BLaER1 (cell line): ENCODE measurements around the gene RANBP10.

Experiments
- H3K27ac ChIP-seq: shearing (Covaris generic); formaldehyde crosslinking; 2 replicates; pipeline ENCODE4 v1.8.1; 2022
- H3K27me3 ChIP-seq: shearing (Covaris generic); formaldehyde crosslinking; 2 replicates; pipeline ENCODE4 v1.8.1; 2022
- H3K36me3 ChIP-seq: shearing (Covaris generic); formaldehyde crosslinking; 2 replicates; pipeline ENCODE4 v1.8.1; 2022
- H3K4me1 ChIP-seq: shearing (Covaris generic); formaldehyde crosslinking; 2 replicates; pipeline ENCODE4 v1.8.1; 2022
- H3K4me2 ChIP-seq: shearing (Covaris generic); formaldehyde crosslinking; 2 replicates; pipeline ENCODE4 v1.8.1; 2022
- H3K4me3 ChIP-seq: shearing (Covaris generic); formaldehyde crosslinking; 2 replicates; pipeline ENCODE4 v1.8.1; 2022
- H3K9ac ChIP-seq: shearing (Covaris generic); formaldehyde crosslinking; 2 replicates; pipeline ENCODE4 v1.8.1; 2022
- H3K9me3 ChIP-seq: shearing (Covaris generic); formaldehyde crosslinking; 2 replicates; pipeline ENCODE4 v1.8.1; 2022
- H4K20me1 ChIP-seq: shearing (Covaris generic); formaldehyde crosslinking; 2 replicates; pipeline ENCODE4 v1.8.1; 2022
- Cebpa-rat ChIP-seq: shearing (Covaris generic); IDR thresholded peaks from 2 replicates; pipeline ENCODE4 v1.8.1; 2022

RANBP10 gene

GRCh38 chr16:67709050-67709449, 97.3 kb downstream of the RANBP10 start:
- no peaks in the 10 kb centered on the region for H3K27me3 ChIP-seq
- H3K4me2 ChIP-seq = no peak overlapping the region
- H3K27ac ChIP-seq = no peak overlapping the region
- H3K4me3 ChIP-seq = no peak overlapping the region
- H3K36me3 ChIP-seq = peaks cover 58% of the 10 kb centered on the region
- H3K9ac ChIP-seq = no peak overlapping the region
- TF ChIP-seq Cebpa-rat = no peak
- H4K20me1 ChIP-seq = peaks cover 64% of the 10 kb centered on the region
- H3K4me1 ChIP-seq = peaks cover 3% of the 10 kb centered on the region
- H3K9me3 ChIP-seq = peaks cover 5% of the 10 kb centered on the region; the same call in 1 of the 2 replicates

- TF ChIP-seq Cebpa-rat = no peak
- Histone ChIP-seq H4K20me1 (peaks cover 64% of the 10 kb centered on the region), H3K27ac (no peak overlapping the region), H3K36me3 (peaks cover 51% of the 10 kb centered on the region), H3K9me3 (peaks cover 5% of the 10 kb centered on the region; the same call in 1 of the 2 replicates), H3K27me3 (no peaks in the 10 kb centered on the region), H3K4me1 (peaks cover 4% of the 10 kb centered on the region; the same call in 1 of the 2 replicates), H3K4me2 (no peak overlapping the region), H3K4me3 (no peak overlapping the region), H3K9ac (no peak overlapping the region)
Observed at GRCh38 chr16:67708368-67708771, 98.0 kb downstream of the RANBP10 start.

GRCh38 chr16:67707790-67708189, 98.6 kb downstream of the RANBP10 start:
- no peak overlapping the region for H3K4me2 ChIP-seq
- no peak overlapping the region for H3K4me3 ChIP-seq
- no peak for TF ChIP-seq Cebpa-rat
- no peaks in the 10 kb centered on the region for H3K27me3 ChIP-seq
- peaks cover 67% of the 10 kb centered on the region for H4K20me1 ChIP-seq
- no peak overlapping the region for H3K9ac ChIP-seq
- H3K9me3 ChIP-seq = peaks cover 5% of the 10 kb centered on the region; the same call in 1 of the 2 replicates
- peaks cover 8% of the 10 kb centered on the region; the same call in 1 of the 2 replicates for H3K4me1 ChIP-seq
- peaks cover 45% of the 10 kb centered on the region for H3K36me3 ChIP-seq
- no peak overlapping the region for H3K27ac ChIP-seq

- no peak overlapping the region for H3K4me3 ChIP-seq
- no peak for TF ChIP-seq Cebpa-rat
- H3K27ac ChIP-seq = no peak overlapping the region
- peaks cover 45% of the 10 kb centered on the region for H3K36me3 ChIP-seq
- peaks cover 5% of the 10 kb centered on the region; the same call in 1 of the 2 replicates for H3K9me3 ChIP-seq
- peaks cover 8% of the 10 kb centered on the region; the same call in 1 of the 2 replicates for H3K4me1 ChIP-seq
- H3K4me2 ChIP-seq = no peak overlapping the region
- peaks cover 73% of the 10 kb centered on the region for H4K20me1 ChIP-seq
- no peaks in the 10 kb centered on the region for H3K27me3 ChIP-seq
- H3K9ac ChIP-seq = no peak overlapping the region
Observed at GRCh38 chr16:67707210-67707609, 99.2 kb downstream of the RANBP10 start.

GRCh38 chr16:67704110-67704509, 102.2 kb downstream of the RANBP10 start:
- Histone ChIP-seq H3K9ac (no peak overlapping the region), H3K4me2 (no peak overlapping the region), H4K20me1 (peaks cover 59% of the 10 kb centered on the region), H3K9me3 (peaks cover 20% of the 10 kb centered on the region), H3K27me3 (no peaks in the 10 kb centered on the region), H3K4me1 (peaks cover 8% of the 10 kb centered on the region; the same call in 1 of the 2 replicates), H3K27ac (no peak overlapping the region), H3K4me3 (no peak overlapping the region), H3K36me3 (peaks cover 36% of the 10 kb centered on the region)
- no peak for TF ChIP-seq Cebpa-rat

GRCh38 chr16:67703626-67704025, 102.7 kb downstream of the RANBP10 start:
- Histone ChIP-seq H3K4me3 (no peak overlapping the region), H3K9ac (no peak overlapping the region), H3K36me3 (peaks cover 36% of the 10 kb centered on the region), H4K20me1 (peaks cover 54% of the 10 kb centered on the region), H3K4me1 (peaks cover 8% of the 10 kb centered on the region; the same call in 1 of the 2 replicates), H3K9me3 (peaks cover 24% of the 10 kb centered on the region), H3K4me2 (no peak overlapping the region), H3K27ac (no peak overlapping the region), H3K27me3 (no peaks in the 10 kb centered on the region)
- TF ChIP-seq Cebpa-rat = no peak

- Histone ChIP-seq H3K4me3 (no peak overlapping the region), H3K27me3 (no peaks in the 10 kb centered on the region), H3K9ac (no peak overlapping the region), H4K20me1 (peaks cover 48% of the 10 kb centered on the region), H3K27ac (no peak overlapping the region), H3K9me3 (peaks cover 22% of the 10 kb centered on the region), H3K36me3 (peaks cover 41% of the 10 kb centered on the region), H3K4me1 (peaks cover 8% of the 10 kb centered on the region; the same call in 1 of the 2 replicates), H3K4me2 (no peak overlapping the region)
- TF ChIP-seq Cebpa-rat = no peak
Observed at GRCh38 chr16:67702130-67702529, 104.2 kb downstream of the RANBP10 start.

GRCh38 chr16:67701420-67701819, 104.9 kb downstream of the RANBP10 start:
- peaks cover 22% of the 10 kb centered on the region for H3K9me3 ChIP-seq
- no peak for TF ChIP-seq Cebpa-rat
- H3K27me3 ChIP-seq = no peaks in the 10 kb centered on the region
- no peak overlapping the region for H3K27ac ChIP-seq
- no peak overlapping the region for H3K9ac ChIP-seq
- peaks cover 48% of the 10 kb centered on the region for H4K20me1 ChIP-seq
- no peak overlapping the region for H3K4me3 ChIP-seq
- peaks cover 46% of the 10 kb centered on the region for H3K36me3 ChIP-seq
- H3K4me1 ChIP-seq = peaks cover 8% of the 10 kb centered on the region; the same call in 1 of the 2 replicates
- H3K4me2 ChIP-seq = no peak overlapping the region

GRCh38 chr16:67699265-67699664, 107.1 kb downstream of the RANBP10 start:
- Histone ChIP-seq H4K20me1 (peaks cover 49% of the 10 kb centered on the region), H3K27ac (no peak overlapping the region), H3K27me3 (no peaks in the 10 kb centered on the region), H3K9ac (no peak overlapping the region), H3K4me1 (peaks cover 8% of the 10 kb centered on the region; the same call in 1 of the 2 replicates), H3K9me3 (peaks cover 22% of the 10 kb centered on the region), H3K4me3 (no peak overlapping the region), H3K4me2 (no peak overlapping the region), H3K36me3 (peaks cover 40% of the 10 kb centered on the region)
- no peak for TF ChIP-seq Cebpa-rat

GRCh38 chr16:67697422-67698185, 108.8 kb downstream of the RANBP10 start:
- Histone ChIP-seq H3K4me3 (no peak overlapping the region), H3K27me3 (no peaks in the 10 kb centered on the region), H3K36me3 (peaks cover 40% of the 10 kb centered on the region), H3K4me1 (peaks cover 12% of the 10 kb centered on the region), H3K4me2 (no peak overlapping the region), H3K27ac (no peak overlapping the region), H4K20me1 (peaks cover 48% of the 10 kb centered on the region), H3K9ac (no peak overlapping the region), H3K9me3 (peaks cover 22% of the 10 kb centered on the region)
- TF ChIP-seq Cebpa-rat = no peak
